NK-92 (cell line): Measurements from ENCODE around the gene PRAMEF1.
"Not testable (repeated sequence)": the region's sequence is repeated elsewhere in the genome, so short reads cannot be mapped to it uniquely, and the experiment has no call there.

Experiments
- DNase-seq: peaks from one replicate; lab custom pipeline; 2025; ENCODE audit not compliant: unreplicated experiment; lab: John Stamatoyannopoulos, UW

PRAMEF1 gene

GRCh38 chr1:12791097-12791496 is at the start of gene PRAMEF1:
PRAMEF1 (plus strand) TSS chr1:12791397; CDS start chr1:12793228, 1,831 bp downstream.
- not testable (repeated sequence) for DNase-seq

GRCh38 chr1:12741946-12742345 is 49.3 kb upstream of the PRAMEF1 start:
- no peak for DNase-seq

GRCh38 chr1:12745126-12745991 is 45.8 kb upstream of the PRAMEF1 start:
- no peak for DNase-seq

GRCh38 chr1:12745992-12746323 is 45.2 kb upstream of the PRAMEF1 start, which contains the start of gene CFAP107:
CFAP107 (plus strand) TSS chr1:12746200; CDS start chr1:12746431, 231 bp downstream.
- DNase-seq: no peak

GRCh38 chr1:12748778-12749355 is 42.3 kb upstream of the PRAMEF1 start:
- DNase-seq: no peak

- DNase-seq: no peak
Measured at GRCh38 chr1:12754738-12755137, 36.5 kb upstream of the PRAMEF1 start.

- no peak for DNase-seq
Measured at GRCh38 chr1:12756273-12756672, 34.9 kb upstream of the PRAMEF1 start.

GRCh38 chr1:12756768-12757413 is 34.3 kb upstream of the PRAMEF1 start:
- no peak for DNase-seq

- no peak for DNase-seq
Measured at GRCh38 chr1:12757836-12758235, 33.4 kb upstream of the PRAMEF1 start.

- DNase-seq: no peak
Measured at GRCh38 chr1:12760256-12760795, 30.9 kb upstream of the PRAMEF1 start.

GRCh38 chr1:12761781-12762180 is 29.4 kb upstream of the PRAMEF1 start:
- DNase-seq: no peak

GRCh38 chr1:12762766-12763165 is 28.4 kb upstream of the PRAMEF1 start:
- no peak for DNase-seq

GRCh38 chr1:12763479-12763878 is 27.7 kb upstream of the PRAMEF1 start:
- no peak for DNase-seq

GRCh38 chr1:12764016-12764415 is 27.2 kb upstream of the PRAMEF1 start:
- no peak for DNase-seq

- DNase-seq: no peak
Measured at GRCh38 chr1:12769031-12769430, 22.2 kb upstream of the PRAMEF1 start.

GRCh38 chr1:12769976-12770505 is 21.2 kb upstream of the PRAMEF1 start:
- DNase-seq: no peak

GRCh38 chr1:12770620-12771019 is 20.6 kb upstream of the PRAMEF1 start:
- no peak for DNase-seq

GRCh38 chr1:12771186-12771585 is 20.0 kb upstream of the PRAMEF1 start:
- no peak for DNase-seq

GRCh38 chr1:12772520-12772919 is 18.7 kb upstream of the PRAMEF1 start:
- no peak for DNase-seq

- DNase-seq: no peak
Measured at GRCh38 chr1:12773438-12773837, 17.8 kb upstream of the PRAMEF1 start, which contains the start of gene PRAMEF12. PRAMEF12 (plus strand) TSS chr1:12773738; CDS start chr1:12774868, 1,130 bp downstream.

GRCh38 chr1:12774801-12775345 is 16.3 kb upstream of the PRAMEF1 start:
- no peak for DNase-seq
